Left ventricle myocardium inferior (tissue), 1 donor: ENCODE data around the gene GJD3. TPM values are rescaled to one million over a fixed set of nuclear protein-coding genes. Genes with fewer than 3 reads are reported as not detected.

Experiments used
- DNase-seq: peaks from one replicate; pipeline ENCODE4 v3.0.0-alpha.2; 2020
- H3K27ac ChIP-seq: fragments of 200-600 bp; replicated peaks from 2 replicates; pipeline ENCODE4 v1.8.0; 2021
- H3K27me3 ChIP-seq: fragments of 200-600 bp; 2 replicates; pipeline ENCODE4 v1.8.0; 2021; ENCODE audit warnings: low read depth
- H3K36me3 ChIP-seq: fragments of 200-600 bp; 2 replicates; pipeline ENCODE4 v1.8.0; 2021
- H3K4me1 ChIP-seq: fragments of 200-600 bp; 2 replicates; pipeline ENCODE4 v1.8.0; 2021
- H3K4me3 ChIP-seq: fragments of 200-600 bp; 2 replicates; pipeline ENCODE4 v1.8.0; 2021; ENCODE audit warnings: mild to moderate bottlenecking, moderate library complexity
- H3K9me3 ChIP-seq: fragments of 200-600 bp; replicated peaks from 2 replicates; pipeline ENCODE4 v1.8.0; 2021
- intact Hi-C: fragments of 100-400 bp; cut with micrococcal nuclease; formaldehyde crosslinking; loops from one replicate; pipeline ENCODE4 v1.11.0; 2022
- total RNA-seq: library from RNA; stranded (reverse); fragmentation: NEBNext Ultra II Directional; extraction: Animal tissue kit (Norgen Biotek cat#: 25700); gene quantifications from one replicate; pipeline ENCODE4 v1.2.1, GENCODE V29; 2021
- TF ChIP-seq, protein P1 (sequence below): fragments of 200-600 bp; IDR thresholded peaks from 2 replicates; pipeline ENCODE4 v1.8.0; 2021; ENCODE audit warnings: antibody characterized with exemption, mild to moderate bottlenecking, borderline replicate concordance
- donor health status: DM: no; HTN: yes; CAD: no; lungs with severe emphysema.

The GJD3 gene
- total RNA-seq, 1 donor from 2014 or later: 0.88 TPM

DNA sequence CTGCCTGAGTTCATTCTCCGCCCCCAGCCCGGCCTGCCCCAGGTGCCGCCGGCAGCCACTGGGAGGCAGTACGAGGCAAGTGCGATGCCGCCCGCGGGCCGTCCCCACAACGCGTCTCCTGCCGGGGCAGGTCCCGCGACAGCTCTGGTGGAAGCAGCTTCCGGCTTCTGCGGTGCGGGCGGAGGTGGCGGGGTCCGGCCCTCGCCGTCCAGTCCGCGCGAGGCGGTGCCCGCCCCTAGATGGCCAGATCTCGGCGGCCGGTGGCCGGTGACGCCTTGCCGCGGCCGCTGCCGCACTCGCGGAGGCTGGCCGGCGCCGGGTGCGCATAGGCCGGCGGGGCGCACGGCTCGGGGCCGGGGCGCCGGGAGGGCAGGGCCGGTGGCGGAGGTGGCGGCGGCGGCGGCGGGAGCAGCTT lies 1.8 kb downstream of the GJD3 start:
- H3K9me3 ChIP-seq: no peaks in the 10 kb centered on the region
- DNase-seq: peak; percentile 58
- peak overlapping the region; percentile 65 for H3K27ac ChIP-seq
- no peaks in the 10 kb centered on the region for H3K36me3 ChIP-seq
- peaks cover 23% of the 10 kb centered on the region for H3K27me3 ChIP-seq
- TF ChIP-seq, protein P1, sequence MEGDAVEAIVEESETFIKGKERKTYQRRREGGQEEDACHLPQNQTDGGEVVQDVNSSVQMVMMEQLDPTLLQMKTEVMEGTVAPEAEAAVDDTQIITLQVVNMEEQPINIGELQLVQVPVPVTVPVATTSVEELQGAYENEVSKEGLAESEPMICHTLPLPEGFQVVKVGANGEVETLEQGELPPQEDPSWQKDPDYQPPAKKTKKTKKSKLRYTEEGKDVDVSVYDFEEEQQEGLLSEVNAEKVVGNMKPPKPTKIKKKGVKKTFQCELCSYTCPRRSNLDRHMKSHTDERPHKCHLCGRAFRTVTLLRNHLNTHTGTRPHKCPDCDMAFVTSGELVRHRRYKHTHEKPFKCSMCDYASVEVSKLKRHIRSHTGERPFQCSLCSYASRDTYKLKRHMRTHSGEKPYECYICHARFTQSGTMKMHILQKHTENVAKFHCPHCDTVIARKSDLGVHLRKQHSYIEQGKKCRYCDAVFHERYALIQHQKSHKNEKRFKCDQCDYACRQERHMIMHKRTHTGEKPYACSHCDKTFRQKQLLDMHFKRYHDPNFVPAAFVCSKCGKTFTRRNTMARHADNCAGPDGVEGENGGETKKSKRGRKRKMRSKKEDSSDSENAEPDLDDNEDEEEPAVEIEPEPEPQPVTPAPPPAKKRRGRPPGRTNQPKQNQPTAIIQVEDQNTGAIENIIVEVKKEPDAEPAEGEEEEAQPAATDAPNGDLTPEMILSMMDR: peak; percentile 64
- peak overlapping the region; percentile 67 for H3K4me3 ChIP-seq
- intact Hi-C loops: no loop called here
- H3K4me1 ChIP-seq: peaks cover 28% of the 10 kb centered on the region

DNA sequence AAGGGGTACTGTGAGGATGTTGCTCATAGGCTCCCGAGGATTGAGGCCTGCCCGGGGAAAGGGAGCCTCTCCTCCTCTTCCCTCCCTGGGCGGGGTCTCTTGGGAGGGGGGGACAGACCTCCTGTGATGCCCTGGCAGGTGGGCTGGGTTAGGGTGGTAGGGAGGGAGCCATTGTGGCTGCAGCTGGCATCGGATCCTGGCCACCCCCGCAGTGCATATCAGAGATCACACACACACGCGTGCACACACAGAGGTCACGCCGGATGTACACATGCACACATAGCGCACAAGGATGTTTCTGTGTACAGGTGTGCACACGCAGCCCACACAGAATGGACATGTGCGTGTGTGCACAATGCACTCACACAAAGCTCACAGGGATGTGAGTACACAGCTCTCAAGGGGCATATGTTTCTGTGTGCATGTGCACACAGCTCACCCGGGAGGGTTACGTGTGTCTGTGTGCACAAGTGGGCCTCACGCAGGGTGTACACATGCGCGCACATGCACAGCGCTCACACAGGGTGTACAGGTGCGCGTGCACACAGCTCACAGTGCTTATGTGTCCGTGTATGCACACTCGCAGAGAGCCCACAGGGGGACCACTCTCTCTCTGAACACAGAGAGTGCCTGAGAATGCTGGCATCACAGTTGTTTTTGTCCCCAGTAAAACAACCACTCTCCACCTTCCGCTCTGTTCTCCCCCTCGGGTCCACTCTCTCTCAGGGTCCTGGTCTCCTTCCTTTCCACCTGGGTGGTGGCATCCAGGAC lies 2.4 kb downstream of the GJD3 start:
- Histone ChIP-seq H3K9me3 (no peaks in the 10 kb centered on the region), H3K36me3 (no peaks in the 10 kb centered on the region), H3K4me1 (peaks cover 28% of the 10 kb centered on the region), H3K27me3 (peaks cover 23% of the 10 kb centered on the region), H3K4me3 (peak overlapping the region; percentile 67), H3K27ac (peak overlapping the region; percentile 65)
- DNase-seq: no peak
- TF ChIP-seq, protein P1: no peak
- intact Hi-C loops: no loop called here

DNA sequence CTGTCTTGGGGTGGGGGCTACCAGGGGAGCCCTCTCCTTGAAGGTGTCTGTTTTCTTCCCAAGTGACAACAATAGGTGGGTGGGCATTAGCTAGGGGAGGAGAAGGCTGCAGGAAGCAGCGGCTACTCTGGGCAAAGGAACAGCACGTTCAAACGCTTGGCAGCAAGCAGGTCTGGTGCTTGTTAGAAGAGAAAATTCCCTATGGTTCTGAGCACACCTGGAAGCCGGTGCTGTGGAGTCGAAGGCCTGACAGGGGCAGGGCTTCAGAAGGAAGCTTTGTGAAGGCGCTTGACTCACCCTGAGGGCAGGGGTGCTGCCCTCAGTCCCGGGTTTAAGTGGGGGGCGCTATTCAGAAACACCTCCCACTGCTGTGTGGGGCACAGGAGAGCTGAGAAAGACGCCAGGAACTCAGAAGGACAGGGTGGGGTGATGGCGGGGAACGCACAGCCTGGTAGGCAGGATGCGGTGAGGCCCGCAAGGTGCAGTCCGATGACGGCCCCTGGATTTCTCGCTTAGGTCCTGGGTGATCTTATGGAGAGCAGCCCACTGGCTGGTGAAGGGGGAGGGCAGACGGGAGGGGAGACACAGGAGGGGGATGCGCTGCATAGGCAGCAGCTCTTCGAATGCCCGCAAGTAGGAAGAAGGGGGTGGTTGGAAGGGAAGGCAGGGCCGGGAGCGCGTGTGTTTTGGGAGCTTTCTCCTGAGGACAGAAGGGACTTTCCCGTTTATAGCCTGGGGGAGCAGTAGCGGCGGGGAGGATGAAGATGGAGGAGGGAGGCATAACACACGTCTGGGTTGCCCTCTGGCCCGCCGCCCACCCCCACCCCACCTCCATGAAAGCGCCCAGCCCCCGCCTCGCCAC lies 3.2 kb downstream of the GJD3 start:
- Histone ChIP-seq H3K27me3 (peaks cover 23% of the 10 kb centered on the region), H3K27ac (no peak overlapping the region), H3K36me3 (peaks cover 3% of the 10 kb centered on the region), H3K4me1 (peaks cover 36% of the 10 kb centered on the region), H3K9me3 (no peaks in the 10 kb centered on the region), H3K4me3 (no peak overlapping the region)
- intact Hi-C loops: no loop called here
- TF ChIP-seq, protein P1: no peak
- DNase-seq: no peak

DNA sequence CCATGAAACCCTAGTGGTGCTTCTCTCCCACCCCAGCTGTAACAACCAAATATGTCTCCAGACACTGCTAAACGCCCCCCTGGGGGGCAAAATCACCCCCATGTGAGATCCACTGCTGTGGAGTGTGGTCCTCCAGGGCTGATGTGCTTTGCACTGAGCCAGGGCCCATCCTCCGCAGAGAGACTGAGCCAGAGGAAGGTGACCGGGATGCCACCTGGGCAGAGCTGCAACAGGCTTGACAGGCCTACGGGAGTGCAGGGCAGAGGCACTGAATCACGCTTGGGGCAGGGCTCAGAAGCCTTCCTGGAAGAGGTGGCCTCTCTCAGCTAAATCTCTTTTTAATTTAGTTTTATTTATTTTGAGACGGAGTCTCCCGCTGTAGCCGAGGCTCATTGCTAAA lies 4.4 kb downstream of the GJD3 start:
- peaks cover 15% of the 10 kb centered on the region for H3K36me3 ChIP-seq
- TF ChIP-seq, protein P1: no peak
- DNase-seq: no peak
- H3K27ac ChIP-seq: no peak overlapping the region
- H3K27me3 ChIP-seq: peaks cover 23% of the 10 kb centered on the region
- intact Hi-C loops: no loop called here
- H3K4me3 ChIP-seq: no peak overlapping the region
- H3K9me3 ChIP-seq: no peaks in the 10 kb centered on the region
- peaks cover 48% of the 10 kb centered on the region for H3K4me1 ChIP-seq

DNA sequence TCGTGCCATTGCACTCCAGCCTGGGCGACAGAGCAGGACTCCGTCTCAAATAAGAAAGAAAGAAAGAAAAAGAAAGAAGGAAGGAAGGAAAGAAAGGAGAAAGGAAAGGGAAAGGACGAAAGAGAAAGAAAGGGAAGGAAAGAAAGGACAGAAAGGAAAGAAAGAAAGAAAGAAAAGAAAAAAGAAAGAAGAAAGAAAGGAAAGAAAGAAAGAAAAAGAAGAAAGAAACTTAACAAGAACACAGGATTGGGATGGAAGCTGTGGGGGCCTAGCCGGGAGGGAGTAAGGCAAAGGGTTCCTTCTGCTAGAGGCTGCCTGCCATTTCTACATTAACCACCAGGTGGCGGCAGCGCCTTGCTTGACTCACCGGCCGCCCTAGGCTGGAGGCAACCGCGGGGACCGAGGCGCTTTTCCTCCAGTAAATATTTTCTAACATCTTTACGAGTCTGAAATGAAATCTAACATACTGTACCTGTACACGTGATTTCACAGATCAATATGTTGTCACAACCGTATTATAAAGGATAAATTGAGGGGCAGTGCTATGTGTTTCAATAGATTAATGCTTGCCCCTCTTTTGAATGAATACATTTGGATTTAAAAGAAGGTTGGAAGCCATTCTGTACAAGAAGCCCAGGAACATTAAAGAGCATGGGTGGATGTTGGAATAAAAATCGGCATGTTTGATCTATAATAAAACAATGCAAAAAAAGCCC lies 6.1 kb downstream of the GJD3 start:
- Histone ChIP-seq H3K4me3 (peak overlapping the region; percentile 18), H3K9me3 (no peaks in the 10 kb centered on the region), H3K27ac (peak overlapping the region; percentile 63), H3K36me3 (peaks cover 28% of the 10 kb centered on the region), H3K27me3 (peaks cover 15% of the 10 kb centered on the region), H3K4me1 (peaks cover 40% of the 10 kb centered on the region)
- TF ChIP-seq, protein P1: peak; percentile 99
- peak; percentile 90 for DNase-seq
- intact Hi-C loops: loop anchor here (10.0 kb wide), 1 partner anchor 56 kb away; the partner anchor contains the start of gene TOP2A
